WI38 (cell line): ENCODE data around the gene PADI6.

ENCODE experiments used
- H3K4me3 ChIP-seq: 2 replicates; pipeline ENCODE4 v1.5.1; 2011; ENCODE audit warnings: low read depth, mild to moderate bottlenecking, control low read depth, low read length
- TF ChIP-seq, protein P1 (sequence below): IDR thresholded peaks from 2 replicates; pipeline ENCODE4 v1.5.1; 2012; ENCODE audit warnings: low read depth, mild to moderate bottlenecking, control low read depth, low read length

PADI6 gene

DNA sequence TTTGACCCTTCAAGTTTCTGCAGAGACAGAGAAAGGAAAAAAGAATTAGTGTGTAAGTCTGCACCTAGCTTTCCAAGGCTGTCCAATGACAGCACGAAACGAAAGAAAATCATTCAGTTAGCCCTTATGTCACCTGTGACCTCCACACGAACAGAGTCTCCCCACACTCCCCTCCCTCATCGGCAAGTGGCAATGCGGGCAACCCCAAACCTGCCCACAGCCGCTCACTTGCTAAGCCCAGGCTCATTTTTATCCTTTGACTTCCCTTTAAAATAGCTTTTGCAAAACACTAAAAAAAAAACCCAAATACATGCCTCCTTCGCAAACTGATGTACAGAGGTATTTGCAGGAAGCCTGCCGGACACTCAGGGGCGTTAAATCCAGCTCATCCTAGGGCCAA, 57.2 kb downstream of the PADI6 start:
- TF ChIP-seq, protein P1, sequence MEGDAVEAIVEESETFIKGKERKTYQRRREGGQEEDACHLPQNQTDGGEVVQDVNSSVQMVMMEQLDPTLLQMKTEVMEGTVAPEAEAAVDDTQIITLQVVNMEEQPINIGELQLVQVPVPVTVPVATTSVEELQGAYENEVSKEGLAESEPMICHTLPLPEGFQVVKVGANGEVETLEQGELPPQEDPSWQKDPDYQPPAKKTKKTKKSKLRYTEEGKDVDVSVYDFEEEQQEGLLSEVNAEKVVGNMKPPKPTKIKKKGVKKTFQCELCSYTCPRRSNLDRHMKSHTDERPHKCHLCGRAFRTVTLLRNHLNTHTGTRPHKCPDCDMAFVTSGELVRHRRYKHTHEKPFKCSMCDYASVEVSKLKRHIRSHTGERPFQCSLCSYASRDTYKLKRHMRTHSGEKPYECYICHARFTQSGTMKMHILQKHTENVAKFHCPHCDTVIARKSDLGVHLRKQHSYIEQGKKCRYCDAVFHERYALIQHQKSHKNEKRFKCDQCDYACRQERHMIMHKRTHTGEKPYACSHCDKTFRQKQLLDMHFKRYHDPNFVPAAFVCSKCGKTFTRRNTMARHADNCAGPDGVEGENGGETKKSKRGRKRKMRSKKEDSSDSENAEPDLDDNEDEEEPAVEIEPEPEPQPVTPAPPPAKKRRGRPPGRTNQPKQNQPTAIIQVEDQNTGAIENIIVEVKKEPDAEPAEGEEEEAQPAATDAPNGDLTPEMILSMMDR = no peak
- no peak overlapping the region for H3K4me3 ChIP-seq

DNA sequence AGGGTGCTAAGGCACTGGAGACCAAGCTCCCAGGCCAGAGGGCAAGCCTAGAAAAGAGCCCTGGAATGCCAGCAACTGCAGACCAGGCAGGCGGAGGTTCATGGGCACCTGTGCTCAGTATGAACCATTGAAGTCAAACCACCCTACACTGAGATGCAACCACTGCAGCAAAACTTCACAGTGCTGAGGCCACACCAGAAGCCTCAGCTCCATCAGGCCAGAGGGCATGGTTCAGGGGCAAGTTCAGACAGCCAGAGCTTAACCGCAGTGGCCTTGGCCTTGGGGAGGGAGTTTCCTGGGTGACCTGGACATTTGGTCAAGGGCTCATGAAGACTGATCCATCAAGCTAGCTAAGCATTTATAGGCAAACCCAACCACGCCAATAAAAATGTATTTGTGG, 60.4 kb downstream of the PADI6 start:
- no peak overlapping the region for H3K4me3 ChIP-seq
- TF ChIP-seq, protein P1 = no peak

DNA sequence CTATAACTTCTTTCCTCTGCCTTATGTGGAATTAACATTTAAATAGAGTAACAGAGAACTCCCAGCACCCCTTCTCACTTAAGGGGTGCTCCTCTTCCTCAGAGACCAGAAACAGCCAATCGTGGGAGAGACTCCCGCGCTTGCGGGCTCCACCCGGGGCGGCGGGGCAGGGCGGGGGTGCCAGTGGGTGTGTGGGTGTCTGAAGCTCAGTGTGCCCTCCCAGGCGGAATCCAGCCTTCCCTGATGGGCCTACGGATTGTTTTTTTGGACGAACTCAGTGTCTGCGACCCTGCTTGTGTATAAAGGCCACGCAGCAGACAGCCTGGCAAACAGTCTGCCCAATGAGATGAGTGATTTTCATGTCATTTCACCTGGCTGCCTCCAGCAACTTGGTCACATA, 61.3 kb downstream of the PADI6 start:
- H3K4me3 ChIP-seq = no peak overlapping the region
- TF ChIP-seq, protein P1 = no peak

DNA sequence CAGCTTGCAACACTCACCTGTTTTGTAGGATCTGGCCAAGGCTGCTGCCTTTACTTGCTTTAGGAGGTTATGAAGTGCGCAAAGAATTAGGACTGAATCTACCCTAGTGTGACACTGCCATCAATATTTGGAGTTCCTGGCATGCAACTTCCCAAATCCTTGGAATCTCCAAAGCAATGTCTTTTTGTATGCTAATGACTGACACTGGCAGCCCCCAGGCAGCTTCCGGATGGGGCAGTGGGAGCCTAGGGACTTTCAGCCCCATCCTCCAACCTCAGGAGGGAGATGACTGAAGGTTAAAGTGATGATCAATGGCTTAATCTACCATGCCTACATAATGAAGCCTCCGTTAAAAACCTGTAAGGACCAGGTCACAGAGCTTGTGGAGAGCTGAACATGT, 62.0 kb downstream of the PADI6 start:
- H3K4me3 ChIP-seq = no peak overlapping the region
- TF ChIP-seq, protein P1 = no peak

DNA sequence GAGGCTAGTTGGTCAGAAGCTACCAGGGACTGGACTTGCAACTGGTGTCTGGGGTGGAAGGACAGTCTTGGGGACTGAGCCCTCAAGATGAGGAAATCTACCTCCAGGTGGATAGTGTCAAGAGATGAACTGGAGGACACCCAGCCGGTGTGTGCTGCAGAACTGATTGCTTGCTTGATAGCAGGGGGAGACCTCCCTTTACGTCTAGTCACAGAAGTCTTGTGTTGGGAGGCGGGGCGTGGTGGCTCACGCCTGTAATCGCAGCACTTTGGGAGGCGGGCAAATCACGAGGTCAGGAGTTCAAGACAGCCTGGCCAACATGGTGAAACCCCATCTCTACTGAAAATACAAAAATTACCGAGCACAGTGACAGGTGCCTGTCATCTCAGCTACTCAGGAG, 62.6 kb downstream of the PADI6 start:
- TF ChIP-seq, protein P1 = no peak
- H3K4me3 ChIP-seq = no peak overlapping the region

DNA sequence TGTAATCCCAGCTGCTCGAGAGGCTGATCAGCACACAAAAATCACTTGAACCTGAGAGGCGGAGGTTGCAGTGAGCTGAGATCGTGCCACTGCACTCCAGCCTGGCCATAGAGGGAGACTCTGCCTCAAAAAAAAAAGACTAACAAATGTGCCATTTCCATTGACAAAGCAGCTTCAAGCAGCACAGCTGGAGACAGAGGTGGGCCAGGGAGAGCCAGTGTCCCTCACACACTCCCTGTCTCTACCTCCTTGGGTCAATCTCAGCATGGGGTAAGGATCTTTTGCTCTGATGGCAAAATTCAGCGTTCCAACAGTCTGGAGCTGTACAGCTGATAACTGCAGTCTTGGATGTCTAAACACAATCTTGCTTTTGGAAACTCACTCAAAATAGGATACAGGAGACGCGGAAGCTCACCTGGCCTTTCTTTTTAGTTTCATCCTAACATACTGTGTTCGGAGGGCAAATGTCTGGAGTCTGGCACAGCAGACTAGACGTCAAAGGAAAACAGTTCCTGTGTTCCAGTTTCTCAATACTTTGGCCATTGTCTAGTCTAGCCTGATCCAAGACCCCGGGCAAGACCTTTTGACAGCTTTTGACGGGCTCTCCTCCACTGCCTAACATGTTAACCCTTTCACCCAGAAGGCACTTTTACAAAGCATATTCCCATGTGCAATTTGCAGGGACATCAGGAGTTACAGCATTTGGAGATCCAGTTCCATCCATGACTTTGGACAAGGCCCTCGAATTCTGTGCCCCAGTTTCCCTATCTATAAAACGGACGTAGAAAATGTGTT, 64.6 kb downstream of the PADI6 start:
- TF ChIP-seq, protein P1 = no peak
- peak overlapping the region; percentile 64 for H3K4me3 ChIP-seq

DNA sequence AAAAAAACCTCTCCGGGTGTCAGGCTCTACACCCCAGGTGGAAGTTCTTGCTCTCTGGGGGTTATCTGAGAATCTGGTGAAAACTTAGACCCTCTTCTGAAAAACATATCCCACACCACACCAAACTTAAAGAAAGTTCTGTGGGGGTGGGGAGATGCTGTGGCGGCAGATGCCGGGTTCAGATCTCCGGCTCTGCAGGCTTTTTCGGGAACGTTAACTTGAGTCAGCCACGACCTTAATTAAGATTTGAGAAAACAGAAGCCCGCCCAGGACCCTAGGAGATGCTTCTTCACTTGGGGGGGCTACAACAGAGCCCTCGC, 65.2 kb downstream of the PADI6 start:
- TF ChIP-seq, protein P1 = no peak
- H3K4me3 ChIP-seq = peak overlapping the region; percentile 64
